Nephron progenitor cell (in vitro differentiated cells): Measurements from ENCODE around the gene NFATC2.

Experiments
- DNase-seq: peaks from one replicate; pipeline ENCODE4 v3.0.0; 2021
- H3K27ac Mint-ChIP-seq: 2 replicates; pipeline ENCODE4 v1.8.0; 2021; ENCODE audit warnings: mild to moderate bottlenecking, moderate library complexity, mixed read lengths
- H3K27me3 Mint-ChIP-seq: 2 replicates; pipeline ENCODE4 v1.8.0; 2021; ENCODE audit warnings: mild to moderate bottlenecking, low read depth, mixed read lengths; ENCODE audit not compliant: poor library complexity
- H3K36me3 Mint-ChIP-seq: 2 replicates; pipeline ENCODE4 v1.8.0; 2021; ENCODE audit warnings: low read depth, mixed read lengths
- H3K4me1 Mint-ChIP-seq: 2 replicates; pipeline ENCODE4 v1.8.0; 2021; ENCODE audit warnings: mixed read lengths
- H3K4me3 Mint-ChIP-seq: 2 replicates; pipeline ENCODE4 v1.8.0; 2021; ENCODE audit warnings: mild to moderate bottlenecking, moderate library complexity, mixed read lengths
- H3K9me3 Mint-ChIP-seq: 2 replicates; pipeline ENCODE4 v1.8.0; 2021; ENCODE audit warnings: mild to moderate bottlenecking, moderate library complexity, mixed read lengths
- CTCF ChIP-seq: fragments of 200-600 bp; sonication (generic); IDR thresholded peaks from 2 replicates; pipeline ENCODE4 v1.5.0; 2021; ENCODE audit warnings: antibody characterized with exemption

NFATC2 gene

GRCh38 chr20:51439160-51439689, 103.3 kb downstream of the NFATC2 start:
- no peak for DNase-seq
- no peak overlapping the region for H3K4me3 Mint-ChIP-seq
- peaks cover 4% of the 10 kb centered on the region for H3K27me3 Mint-ChIP-seq
- H3K4me1 Mint-ChIP-seq = peaks cover 18% of the 10 kb centered on the region
- H3K36me3 Mint-ChIP-seq = no peaks in the 10 kb centered on the region
- no peak for TF ChIP-seq CTCF
- no peak overlapping the region for H3K27ac Mint-ChIP-seq
- no peaks in the 10 kb centered on the region for H3K9me3 Mint-ChIP-seq

- Mint-ChIP-seq H3K4me3 (no peak overlapping the region), H3K36me3 (no peaks in the 10 kb centered on the region), H3K27ac (no peak overlapping the region), H3K27me3 (peaks cover 4% of the 10 kb centered on the region), H3K9me3 (no peaks in the 10 kb centered on the region), H3K4me1 (peaks cover 13% of the 10 kb centered on the region)
- DNase-seq = no peak
- TF ChIP-seq CTCF = no peak
These were observed 104.4 kb downstream of the NFATC2 start for GRCh38 chr20:51438136-51438535.

GRCh38 chr20:51437182-51437924, 105.2 kb downstream of the NFATC2 start:
- Mint-ChIP-seq H3K4me3 (no peak overlapping the region), H3K9me3 (no peaks in the 10 kb centered on the region), H3K27ac (no peak overlapping the region), H3K27me3 (peaks cover 4% of the 10 kb centered on the region), H3K36me3 (no peaks in the 10 kb centered on the region), H3K4me1 (peaks cover 14% of the 10 kb centered on the region)
- no peak for DNase-seq
- TF ChIP-seq CTCF = no peak

- Mint-ChIP-seq H3K9me3 (no peaks in the 10 kb centered on the region), H3K4me3 (no peak overlapping the region), H3K27ac (no peak overlapping the region), H3K36me3 (no peaks in the 10 kb centered on the region), H3K4me1 (peaks cover 30% of the 10 kb centered on the region), H3K27me3 (peaks cover 11% of the 10 kb centered on the region)
- no peak for TF ChIP-seq CTCF
- DNase-seq = no peak
These were observed 107.8 kb downstream of the NFATC2 start for GRCh38 chr20:51434580-51435247.

- H3K36me3 Mint-ChIP-seq = no peaks in the 10 kb centered on the region
- H3K27ac Mint-ChIP-seq = no peak overlapping the region
- no peak for TF ChIP-seq CTCF
- no peak for DNase-seq
- no peaks in the 10 kb centered on the region for H3K9me3 Mint-ChIP-seq
- peaks cover 11% of the 10 kb centered on the region for H3K27me3 Mint-ChIP-seq
- H3K4me1 Mint-ChIP-seq = peaks cover 37% of the 10 kb centered on the region
- no peak overlapping the region for H3K4me3 Mint-ChIP-seq
These were observed 108.5 kb downstream of the NFATC2 start for GRCh38 chr20:51434026-51434425.
